GM11168 (cell line): ENCODE measurements around the gene NXN.
"Not testable (repeated sequence)": the region's sequence is repeated elsewhere in the genome, so short reads cannot be mapped to it uniquely, and the experiment has no call there.

Experiments used
- in situ Hi-C: fragments of 300-500 bp; cut with MboI; formaldehyde crosslinking; loops from one replicate; pipeline ENCODE4 v1.12.0; 2022; ENCODE audit warnings: low sequenced_read_pairs; ENCODE audit not compliant: unreplicated experiment

NXN gene

GRCh38 chr17:900336-900934, 79.1 kb downstream of the NXN start:
- in situ Hi-C loops = no loop called here

GRCh38 chr17:897970-898619, 81.5 kb downstream of the NXN start:
- in situ Hi-C loops = no loop called here

DNA sequence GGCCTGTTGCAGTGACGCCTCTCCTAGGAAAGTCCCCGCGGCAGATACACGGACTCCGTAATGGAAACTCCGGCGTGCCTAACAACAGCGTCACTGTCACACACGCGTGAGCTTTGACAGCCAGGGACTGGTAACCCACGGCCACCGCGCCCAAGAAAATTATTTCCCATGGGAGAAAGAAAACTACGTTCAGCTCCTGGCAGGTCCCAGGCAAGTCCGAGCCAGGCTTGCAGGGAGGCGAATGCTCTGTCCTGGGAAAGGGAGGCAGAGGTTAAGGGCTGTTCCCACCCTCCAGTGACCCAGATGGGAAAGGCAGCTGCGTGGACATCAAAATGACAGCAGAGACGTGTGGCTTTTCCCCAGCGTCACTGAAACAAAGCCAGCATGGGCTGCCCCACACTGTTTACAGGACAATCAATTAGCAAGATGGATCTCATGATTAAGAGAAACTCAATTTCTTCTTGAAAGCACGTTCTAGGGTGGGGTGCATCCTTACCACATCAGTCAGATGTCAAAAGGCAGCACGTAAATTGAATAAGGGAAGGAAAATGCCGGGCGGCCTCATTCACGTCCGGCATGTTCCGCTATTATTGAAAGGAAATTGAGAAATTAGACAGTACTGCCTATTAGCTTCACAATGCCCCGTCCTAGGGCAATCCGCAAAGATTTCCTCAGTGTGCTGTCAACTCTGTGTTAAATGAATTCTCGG, 82.5 kb downstream of the NXN start:
- in situ Hi-C loops = no loop called here

- in situ Hi-C loops = no loop called here
Measured at GRCh38 chr17:896454-896853, 83.1 kb downstream of the NXN start.

DNA sequence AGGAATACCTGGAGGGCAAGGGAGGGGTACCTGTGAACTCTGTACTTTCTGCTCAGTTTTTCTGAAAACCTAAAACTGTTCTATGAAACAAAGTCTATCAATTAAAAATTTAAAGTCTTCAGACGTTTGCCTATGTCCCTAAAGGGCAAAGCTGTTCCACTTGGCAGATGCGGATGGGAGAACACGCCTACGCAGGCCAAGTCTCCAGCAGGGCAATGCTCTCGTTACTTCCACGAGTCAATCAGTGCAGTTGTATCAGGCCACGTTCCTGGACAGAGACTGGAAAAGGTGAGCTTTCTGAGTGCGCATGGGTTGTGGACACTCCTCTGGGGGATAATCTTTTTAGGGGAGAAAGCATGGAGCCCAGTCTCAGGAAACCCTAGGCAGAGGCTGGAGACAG, 86.6 kb downstream of the NXN start:
- in situ Hi-C loops = no loop called here

DNA sequence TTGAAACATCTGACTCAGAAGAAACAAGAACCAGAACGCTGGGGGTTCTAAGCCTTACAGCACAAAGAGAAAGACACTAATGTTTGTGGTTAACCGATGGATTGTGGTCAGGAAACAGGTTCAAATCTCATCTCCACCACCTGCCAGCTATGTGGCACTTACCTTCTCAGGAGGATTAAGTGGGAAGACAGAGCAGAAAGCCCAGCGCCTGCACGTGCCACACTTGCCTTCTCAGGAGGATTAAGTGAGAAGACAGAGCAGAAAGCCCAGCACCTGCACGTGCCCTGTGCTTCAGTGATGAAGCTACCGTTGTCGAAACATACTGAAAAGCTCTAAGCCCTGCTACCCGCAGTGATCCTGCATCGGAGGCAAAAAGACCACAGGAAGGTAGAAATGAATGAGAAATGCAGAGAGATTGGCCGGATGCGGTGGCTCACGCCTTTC, 90.6 kb downstream of the NXN start:
- in situ Hi-C loops = no loop called here

DNA sequence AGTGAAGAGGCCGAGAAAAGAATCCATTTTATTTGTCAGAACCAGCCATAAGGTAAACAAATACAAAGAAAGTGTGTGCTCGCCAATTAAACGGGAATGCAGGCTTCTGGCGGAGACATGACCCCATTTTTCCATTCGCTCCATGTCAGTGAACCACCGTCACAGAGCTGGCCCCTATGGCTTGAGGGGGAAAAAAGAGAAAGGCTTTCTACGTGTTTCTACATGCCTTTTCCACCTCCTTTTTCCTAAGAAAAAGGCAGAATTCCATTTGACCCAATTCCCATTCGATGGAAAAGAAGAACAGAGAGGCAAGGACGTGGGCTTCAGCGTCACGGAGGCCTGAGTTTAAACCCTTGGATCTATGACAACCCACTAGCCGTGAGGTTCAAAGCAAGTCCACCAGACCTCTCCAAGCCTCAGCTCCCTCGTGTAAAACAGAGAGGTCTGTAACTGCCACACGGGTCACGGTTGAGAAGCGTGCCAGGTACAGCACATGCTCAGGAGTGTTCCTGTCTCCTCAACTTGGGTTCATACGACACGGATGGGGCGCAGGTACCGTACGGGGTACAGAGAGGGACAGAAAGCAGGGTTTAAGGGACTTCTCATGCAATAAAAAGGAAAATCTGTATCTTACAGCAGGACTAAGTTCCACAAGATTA, 91.9 kb downstream of the NXN start:
- in situ Hi-C loops = no loop called here

- in situ Hi-C loops = no loop called here
Measured at GRCh38 chr17:885971-886571, 93.5 kb downstream of the NXN start.

GRCh38 chr17:883586-883962, 96.0 kb downstream of the NXN start:
- in situ Hi-C loops = no loop called here

- in situ Hi-C loops = no loop called here
Measured at GRCh38 chr17:882827-883585, 96.6 kb downstream of the NXN start.

DNA sequence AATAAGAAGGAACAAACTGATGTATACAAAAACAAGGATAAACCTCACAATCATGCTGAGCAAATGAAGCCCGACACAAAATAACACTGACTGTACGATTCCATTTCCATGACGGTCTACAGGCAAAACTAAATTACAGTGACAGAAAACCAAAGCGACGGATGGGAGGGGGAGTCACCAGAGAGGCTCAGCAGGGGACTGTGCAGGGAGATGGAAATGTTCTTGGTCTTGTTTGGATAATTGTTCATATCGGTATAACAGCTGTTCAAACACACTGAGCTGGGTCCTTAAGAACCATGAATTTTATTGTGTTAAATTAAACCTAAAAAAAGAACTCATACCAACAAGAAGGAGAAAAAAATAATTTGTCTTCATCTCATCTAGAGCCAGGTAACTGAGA, 97.8 kb downstream of the NXN start:
- in situ Hi-C loops = no loop called here

DNA sequence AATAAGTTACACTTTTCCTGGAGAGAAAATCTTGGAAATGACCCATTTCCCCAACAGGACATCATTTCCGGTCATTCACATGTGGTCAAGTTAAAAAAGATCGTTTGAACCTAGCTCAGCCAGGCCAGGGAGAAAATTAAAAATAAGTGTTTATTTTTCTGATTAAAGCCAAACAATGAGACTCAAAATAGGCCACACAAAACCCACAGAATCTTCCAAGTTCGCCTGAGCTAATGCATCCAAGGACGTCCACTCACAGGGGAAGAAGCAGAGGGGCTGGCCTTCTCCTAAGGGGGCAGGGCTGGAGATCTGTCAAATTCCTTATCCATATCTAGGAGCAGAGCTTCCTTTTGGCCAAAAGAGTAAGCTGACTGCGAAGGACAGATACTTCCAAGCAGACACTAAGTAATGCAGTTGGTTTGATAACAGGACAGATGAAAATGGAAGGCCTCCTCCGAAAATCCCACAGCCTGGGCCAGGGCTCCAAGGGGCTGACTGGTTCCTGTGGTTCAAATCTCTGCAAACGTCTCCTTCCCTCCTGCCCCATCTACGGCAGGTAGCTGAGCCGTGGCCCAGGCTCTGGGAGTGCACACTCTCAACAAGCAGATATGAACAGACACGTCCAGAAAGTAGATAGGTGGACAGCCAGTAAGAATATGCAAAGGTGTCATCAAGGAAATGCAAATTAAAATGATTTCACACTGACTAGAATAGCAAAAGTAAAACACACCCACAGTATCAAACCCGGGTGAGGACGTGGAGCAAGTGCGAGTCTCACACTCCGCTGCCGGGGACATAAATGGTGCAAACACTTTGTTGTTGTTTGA, 98.9 kb downstream of the NXN start:
- in situ Hi-C loops = no loop called here

DNA sequence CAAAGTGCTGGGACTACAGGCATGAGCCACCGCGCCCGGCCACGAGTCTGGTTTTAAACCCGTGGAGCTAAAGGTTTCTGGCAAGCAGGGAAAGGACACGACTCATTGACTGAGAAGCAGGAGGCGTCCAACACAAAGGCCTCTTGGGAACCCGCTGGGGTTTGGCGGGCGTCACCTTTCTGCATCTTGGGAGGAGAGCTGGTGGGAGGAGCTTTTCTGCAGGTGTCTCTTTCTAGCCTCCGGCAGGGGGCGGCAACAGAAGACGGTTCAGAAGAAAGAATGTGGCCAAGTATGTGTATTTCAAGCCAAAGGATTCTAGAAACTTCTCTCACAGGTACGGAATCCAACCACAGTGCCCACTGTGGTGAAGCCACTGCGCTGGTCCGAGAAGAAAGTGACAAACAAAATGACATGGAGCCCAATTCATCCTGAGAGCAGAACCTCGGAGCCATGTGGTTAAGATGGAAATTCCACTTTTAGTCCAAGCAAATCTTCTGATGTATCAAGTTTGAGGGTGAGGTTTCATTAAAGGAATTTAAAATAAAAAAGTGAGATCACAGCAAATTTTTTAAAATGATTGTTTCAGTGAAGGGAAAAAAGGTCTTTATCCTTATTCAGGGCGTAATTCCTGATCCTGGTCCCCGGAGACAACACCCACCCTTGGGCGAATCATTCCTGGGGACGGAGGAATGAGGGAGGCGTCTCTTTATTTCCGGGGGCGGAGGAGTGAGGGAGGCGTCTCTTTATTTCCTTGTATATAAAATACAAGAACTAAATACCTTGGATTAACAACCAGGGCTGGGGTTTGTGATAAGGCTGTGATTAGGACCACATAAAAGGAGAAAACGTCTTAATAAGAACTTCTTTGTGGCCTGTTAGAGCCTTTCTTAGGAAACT, 99.8 kb downstream of the NXN start:
- in situ Hi-C loops = no loop called here

GRCh38 chr17:877630-878029, 101.9 kb downstream of the NXN start:
- in situ Hi-C loops = no loop called here

DNA sequence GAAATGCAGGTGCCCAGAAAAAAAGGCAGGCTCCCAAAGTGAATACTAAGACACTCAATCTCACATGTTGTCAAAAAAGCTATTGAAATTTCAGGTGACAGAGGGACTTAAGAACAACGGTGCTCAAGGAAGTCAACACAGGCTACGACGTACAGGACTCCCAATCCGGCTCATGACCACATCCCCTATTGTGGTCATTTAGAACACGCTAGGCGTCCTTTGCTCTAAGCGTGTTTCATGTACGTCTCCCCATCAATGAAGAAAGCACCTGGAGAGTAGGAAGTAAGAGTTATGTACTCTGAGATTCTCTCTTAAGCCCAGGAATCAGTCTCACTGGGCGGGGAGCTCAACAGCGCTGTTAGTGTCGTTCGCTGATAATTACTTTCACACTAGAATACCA, 103.3 kb downstream of the NXN start:
- in situ Hi-C loops = no loop called here

DNA sequence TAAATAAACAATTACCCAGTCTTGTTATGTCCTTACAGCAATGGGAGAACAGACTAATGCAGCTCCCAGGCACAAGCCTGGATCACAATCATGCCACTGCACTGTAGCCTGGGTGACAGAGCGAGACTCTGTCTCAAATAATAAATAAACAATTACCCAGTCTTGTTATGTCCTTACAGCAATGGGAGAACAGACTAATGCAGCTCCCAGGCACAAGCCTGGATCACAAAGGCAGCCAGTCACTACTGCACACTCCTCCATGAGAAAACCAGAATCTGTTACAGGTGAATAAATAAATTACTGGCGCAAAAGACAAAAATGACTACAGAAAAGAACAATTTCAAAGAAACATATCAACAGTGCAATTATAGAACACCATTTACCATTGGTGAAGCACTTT, 105.0 kb downstream of the NXN start:
- in situ Hi-C loops = not testable (repeated sequence)

- in situ Hi-C loops = no loop called here
Measured at GRCh38 chr17:872855-873254, 106.7 kb downstream of the NXN start.

- in situ Hi-C loops = no loop called here
Measured at GRCh38 chr17:871751-872519, 107.6 kb downstream of the NXN start.
